OCI-LY7 (cell line): ENCODE results near the gene TK1. TPM values are rescaled to one million over a fixed set of nuclear protein-coding genes. Genes with fewer than 3 reads are reported as not detected.
A peak's percentile ranks its signal among the peaks of the same experiment; 100 is the strongest.

Experiments used
- BruUV-seq: library from RNA; stranded (reverse); fragments of 400-500 nt; replicated peaks from 2 replicates; lab custom pipeline; 2021; lab: Mats Ljungman, UMichigan
- CTCF ChIA-PET: fragments of 300-600 bp; sonication (Branson Sonifier 250); formaldehyde crosslinking; loops from one replicate; lab custom pipeline; 2022; ENCODE audit warnings: antibody characterized with exemption; ENCODE audit not compliant: unreplicated experiment; lab: Charles Lee
- POLR2A ChIA-PET: fragments of 300-600 bp; sonication (Branson Sonifier 250); formaldehyde crosslinking; loops from one replicate; lab custom pipeline; 2022; ENCODE audit warnings: antibody characterized with exemption; lab: Charles Lee
- DNase-seq: peaks from one replicate; pipeline ENCODE4 v3.0.0-alpha.2; 2015; ENCODE audit warnings: low spot score
- H2AFZ ChIP-seq: fragments of 200-600 bp; sonication (generic), shearing (Covaris generic); 2 replicates; pipeline ENCODE4 v1.6.1; 2014; ENCODE audit warnings: mild to moderate bottlenecking, antibody characterized with exemption, low read length, moderate library complexity
- H3K27ac ChIP-seq: fragments of 200-600 bp; sonication (generic); 2 replicates; pipeline ENCODE4 v1.5.1; 2014; ENCODE audit warnings: mixed run types, low read depth, mild to moderate bottlenecking, moderate library complexity, low read length, inconsistent platforms; ENCODE audit not compliant: poor library complexity, severe bottlenecking
- H3K36me3 ChIP-seq: fragments of 200-600 bp; sonication (generic); 2 replicates; pipeline ENCODE4 v1.6.1; 2014; ENCODE audit warnings: mild to moderate bottlenecking, antibody characterized with exemption, low read length, moderate library complexity, mixed read lengths; ENCODE audit not compliant: insufficient read depth
- H3K4me1 ChIP-seq: fragments of 200-600 bp; sonication (generic); 2 replicates; pipeline ENCODE4 v1.5.1; 2014; ENCODE audit warnings: mild to moderate bottlenecking, low read length; ENCODE audit not compliant: insufficient read depth, poor library complexity, severe bottlenecking
- H3K4me2 ChIP-seq: fragments of 200-600 bp; sonication (generic); 2 replicates; pipeline ENCODE4 v1.6.1; 2014; ENCODE audit warnings: mild to moderate bottlenecking, low read length
- H3K4me3 ChIP-seq: fragments of 200-600 bp; sonication (generic); 2 replicates; pipeline ENCODE4 v1.5.1; 2014; ENCODE audit warnings: mild to moderate bottlenecking, low read depth, low read length; ENCODE audit not compliant: poor library complexity, severe bottlenecking
- H3K79me2 ChIP-seq: fragments of 200-600 bp; sonication (generic); 2 replicates; pipeline ENCODE4 v1.6.1; 2016; ENCODE audit warnings: low read depth, mild to moderate bottlenecking, low read length, moderate library complexity, mixed read lengths; ENCODE audit not compliant: insufficient read depth
- H3K9me2 ChIP-seq: fragments of 200-600 bp; sonication (generic); 2 replicates; pipeline ENCODE4 v1.6.1; 2016; ENCODE audit warnings: mild to moderate bottlenecking, low read length, mixed read lengths; ENCODE audit not compliant: insufficient read depth
- H3K9me3 ChIP-seq: fragments of 200-600 bp; sonication (generic); 2 replicates; pipeline ENCODE4 v1.6.1; 2014; ENCODE audit warnings: mild to moderate bottlenecking, mixed run types, low read length, mixed read lengths
- H4K20me1 ChIP-seq: fragments of 200-600 bp; sonication (generic); 2 replicates; pipeline ENCODE4 v1.6.1; 2014; ENCODE audit warnings: mild to moderate bottlenecking, antibody characterized with exemption, low read length, moderate library complexity, mixed read lengths; ENCODE audit not compliant: insufficient read depth
- EZH2phosphoT487 ChIP-seq: fragments of 200-600 bp; sonication (generic); IDR thresholded peaks from 2 replicates; pipeline ENCODE4 v1.6.1; 2018; ENCODE audit warnings: low read depth, borderline replicate concordance, mild to moderate bottlenecking, mixed run types, antibody characterized with exemption, low read length, moderate library complexity, mixed read lengths
- intact Hi-C: fragments of 100-400 bp; cut with micrococcal nuclease; formaldehyde crosslinking; loops from one replicate; pipeline ENCODE4 v1.10.0; 2022; ENCODE audit not compliant: unreplicated experiment
- total RNA-seq, 2 experiments: library from RNA; depleted of rRNA in 1 of 2; stranded (reverse); fragments of >200 nt in 1 of 2; shearing (Covaris generic) in 1 of 2; gene quantifications; 2 replicates each; pipeline ENCODE4 v1.2.3, GENCODE V29; 2014 to 2022
- TF ChIP-seq, protein P1 (sequence below): fragments of 200-600 bp; sonication (generic); conservative IDR thresholded peaks from 2 replicates; pipeline ENCODE4 v1.5.1; 2014; ENCODE audit warnings: mild to moderate bottlenecking, antibody characterized with exemption, low read length, moderate library complexity, mixed read lengths

Gene TK1
- total RNA-seq, 2 experiments from 2014 or later, result 108 to 149 TPM

DNA sequence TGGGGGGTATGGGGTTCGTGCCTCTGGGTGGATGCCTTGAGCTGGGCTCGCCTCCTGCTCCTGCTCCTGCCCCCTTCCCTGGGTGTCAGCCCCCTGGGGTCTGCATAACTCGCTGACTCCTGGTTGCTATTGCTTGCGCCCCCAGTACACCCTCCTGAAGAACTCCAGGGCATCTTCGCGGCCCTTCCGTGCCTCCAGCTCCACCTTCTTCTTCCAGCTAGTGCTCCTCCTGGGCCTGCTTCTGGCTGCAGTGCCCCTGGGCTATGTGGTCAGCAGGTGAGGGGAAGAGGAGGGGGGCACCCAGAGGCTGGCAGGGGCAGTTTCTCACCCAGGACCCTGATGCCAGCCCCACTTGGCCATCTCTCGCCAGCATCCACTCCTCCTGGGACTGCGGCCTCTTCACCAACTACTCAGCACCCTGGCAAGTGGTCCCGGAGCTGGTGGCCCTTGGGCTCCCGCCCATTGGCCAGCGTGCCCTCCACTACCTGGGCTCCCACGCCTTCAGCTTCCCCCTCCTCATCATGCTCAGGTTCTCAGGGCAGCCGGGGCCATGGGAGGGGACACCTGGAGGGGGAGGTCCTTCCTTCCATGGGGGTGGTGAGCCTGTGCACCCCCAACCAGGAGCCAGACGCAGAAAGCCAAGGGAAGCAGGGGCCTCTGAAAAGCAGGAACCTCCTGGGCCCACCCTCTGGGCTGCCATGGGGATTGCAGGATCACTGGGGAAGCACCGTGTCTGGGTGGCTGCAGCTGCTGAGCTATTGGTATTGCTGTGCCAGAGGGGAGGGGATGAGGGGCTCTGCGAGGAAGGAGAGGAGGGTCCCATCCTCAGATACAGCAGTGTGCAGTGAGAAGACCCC lies 48.4 kb downstream of the TK1 start:
- no peaks in the 10 kb centered on the region for H4K20me1 ChIP-seq
- no TSS peak for BruUV-seq
- H3K27ac ChIP-seq, result no peak overlapping the region
- no peak overlapping the region for H2AFZ ChIP-seq
- no peaks in the 10 kb centered on the region for H3K79me2 ChIP-seq
- H3K4me3 ChIP-seq, result no peak overlapping the region
- POLR2A ChIA-PET, result interaction anchor here (0.5 kb wide), 1 partner anchor 56 kb away, joined by 3 read pairs; no protein-coding TSS in a partner anchor
- H3K9me2 ChIP-seq, result no peaks in the 10 kb centered on the region
- intact Hi-C loops, result no loop called here
- TF ChIP-seq, protein P1, sequence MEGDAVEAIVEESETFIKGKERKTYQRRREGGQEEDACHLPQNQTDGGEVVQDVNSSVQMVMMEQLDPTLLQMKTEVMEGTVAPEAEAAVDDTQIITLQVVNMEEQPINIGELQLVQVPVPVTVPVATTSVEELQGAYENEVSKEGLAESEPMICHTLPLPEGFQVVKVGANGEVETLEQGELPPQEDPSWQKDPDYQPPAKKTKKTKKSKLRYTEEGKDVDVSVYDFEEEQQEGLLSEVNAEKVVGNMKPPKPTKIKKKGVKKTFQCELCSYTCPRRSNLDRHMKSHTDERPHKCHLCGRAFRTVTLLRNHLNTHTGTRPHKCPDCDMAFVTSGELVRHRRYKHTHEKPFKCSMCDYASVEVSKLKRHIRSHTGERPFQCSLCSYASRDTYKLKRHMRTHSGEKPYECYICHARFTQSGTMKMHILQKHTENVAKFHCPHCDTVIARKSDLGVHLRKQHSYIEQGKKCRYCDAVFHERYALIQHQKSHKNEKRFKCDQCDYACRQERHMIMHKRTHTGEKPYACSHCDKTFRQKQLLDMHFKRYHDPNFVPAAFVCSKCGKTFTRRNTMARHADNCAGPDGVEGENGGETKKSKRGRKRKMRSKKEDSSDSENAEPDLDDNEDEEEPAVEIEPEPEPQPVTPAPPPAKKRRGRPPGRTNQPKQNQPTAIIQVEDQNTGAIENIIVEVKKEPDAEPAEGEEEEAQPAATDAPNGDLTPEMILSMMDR, result no peak
- no peak for TF ChIP-seq EZH2phosphoT487
- peaks cover 25% of the 10 kb centered on the region for H3K4me1 ChIP-seq
- H3K4me2 ChIP-seq, result no peak overlapping the region
- H3K36me3 ChIP-seq, result peaks cover 55% of the 10 kb centered on the region
- H3K9me3 ChIP-seq, result no peaks in the 10 kb centered on the region
- CTCF ChIA-PET, result interaction anchor here (0.7 kb wide), 1 partner anchor 15 kb away, joined by 3 read pairs; no protein-coding TSS in a partner anchor
- DNase-seq, result no peak

DNA sequence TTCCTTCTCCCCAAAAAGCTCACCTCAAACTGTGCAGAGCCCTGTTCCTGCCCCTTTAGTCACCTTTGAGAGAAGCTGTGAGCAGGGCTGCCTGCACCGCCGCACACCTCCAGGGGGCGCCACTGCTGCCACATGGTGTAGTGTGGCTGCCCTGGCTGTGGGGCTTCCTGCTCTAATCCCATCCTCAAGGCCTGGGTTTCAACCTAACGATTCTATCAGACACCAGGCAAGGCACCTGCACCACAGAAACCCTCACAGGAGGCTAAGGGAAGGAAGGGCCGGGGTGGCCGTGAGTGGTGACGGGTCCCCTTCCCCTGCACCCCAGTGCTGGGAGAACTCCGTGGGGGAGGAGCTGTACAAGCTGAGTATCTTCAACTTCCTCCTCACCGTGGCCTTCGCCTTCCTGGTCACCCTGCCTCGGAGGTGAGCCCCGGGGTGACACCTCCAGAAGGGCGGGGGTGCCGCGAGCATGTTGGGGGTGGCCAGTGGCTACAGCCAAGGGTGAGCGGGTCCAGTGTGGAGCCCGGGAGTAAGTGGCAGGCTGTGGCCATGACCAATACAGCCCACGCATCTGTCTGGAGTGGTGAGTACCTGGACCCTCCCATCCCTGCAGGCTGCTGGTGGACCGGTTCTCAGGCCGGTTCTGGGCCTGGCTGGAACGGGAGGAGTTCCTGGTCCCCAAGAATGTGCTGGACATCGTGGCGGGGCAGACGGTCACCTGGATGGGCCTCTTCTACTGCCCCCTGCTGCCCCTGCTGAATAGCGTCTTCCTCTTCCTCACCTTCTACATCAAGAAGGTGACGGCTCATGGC lies 49.3 kb downstream of the TK1 start:
- CTCF ChIA-PET, result interaction anchor here (0.7 kb wide), 2 partner anchors 12 to 14 kb away, joined by 3 to 6 read pairs; no protein-coding TSS in a partner anchor
- Histone ChIP-seq H3K36me3 (peaks cover 63% of the 10 kb centered on the region), H4K20me1 (0 out of 2 replicates have a peak, but pooled peaks cover 3% of the 10 kb centered on the region), H3K4me1 (peaks cover 34% of the 10 kb centered on the region), H3K4me2 (no peak overlapping the region), H3K79me2 (no peaks in the 10 kb centered on the region), H3K9me2 (no peaks in the 10 kb centered on the region), H2AFZ (no peak overlapping the region), H3K9me3 (no peaks in the 10 kb centered on the region), H3K4me3 (no peak overlapping the region), H3K27ac (no peak overlapping the region)
- intact Hi-C loops, result no loop called here
- no TSS peak for BruUV-seq
- peak; percentile 31 for DNase-seq
- TF ChIP-seq, protein P1, result peak; percentile 96
- TF ChIP-seq EZH2phosphoT487, result no peak
- POLR2A ChIA-PET, result interaction anchor here (0.7 kb wide), 1 partner anchor 55 kb away, joined by 3 read pairs; no protein-coding TSS in a partner anchor
